ENCODE results near the gene LRRC71.

GRCh38 chr1:156957634-156958033 is 37.2 kb downstream of the LRRC71 start:
- no peak for TF ChIP-seq CTCF (conservative IDR thresholded peaks at IDR 0.05; ENCODE audit: low read depth in 2 of 2)
- no peak for TF ChIP-seq EZH2 (IDR thresholded peaks at IDR 0.05; ENCODE audit: low read depth, unreplicated experiment)
- TF ChIP-seq POLR2AphosphoS5 (IDR thresholded peaks at IDR 0.05; ENCODE audit: low read depth) = no peak
- no peak for TF ChIP-seq REST (IDR thresholded peaks at IDR 0.05; ENCODE audit: unreplicated experiment)
- no peak for TF ChIP-seq JUNB (IDR thresholded peaks at IDR 0.05; ENCODE audit: unreplicated experiment)
- TF ChIP-seq ETS1 (IDR thresholded peaks at IDR 0.05) = no peak
- TF ChIP-seq EZH2phosphoT487 (IDR thresholded peaks at IDR 0.05; ENCODE audit: unreplicated experiment) = no peak
- TF ChIP-seq CREB1 (CRISPR knock-in tag; IDR thresholded peaks at IDR 0.05; ENCODE audit: low read depth) = no peak
- TF ChIP-seq STAT1 (IDR thresholded peaks at IDR 0.05; ENCODE audit: unreplicated experiment) = no peak
- no peak for TF ChIP-seq NANOG (IDR thresholded peaks at IDR 0.05; ENCODE audit: borderline replicate concordance)
- no peak for TF ChIP-seq ZNF331 (CRISPR knock-in tag; IDR thresholded peaks at IDR 0.05; ENCODE audit: low read depth)
- no peak for TF ChIP-seq ZNF114 (CRISPR knock-in tag; IDR thresholded peaks at IDR 0.05)

Measured in GM23338 (cell line).